Caco-2 (cell line): Measurements from ENCODE around the gene PGLYRP1. TPM values are rescaled to one million over a fixed set of nuclear protein-coding genes. Genes with fewer than 3 reads are reported as not detected.

Experiments
- BruUV-seq: library from RNA; stranded (reverse); fragments of 400-500 nt; replicated peaks from 2 replicates; lab custom pipeline; 2021; lab: Mats Ljungman, UMichigan
- CTCF ChIA-PET: fragments of 300-600 bp; sonication (Branson Sonifier 250); formaldehyde crosslinking; loops from one replicate; lab custom pipeline; 2022; ENCODE audit warnings: antibody characterized with exemption; lab: Charles Lee
- POLR2A ChIA-PET: fragments of 300-600 bp; sonication (Branson Sonifier 250); formaldehyde crosslinking; loops from one replicate; lab custom pipeline; 2022; ENCODE audit warnings: antibody characterized with exemption; lab: Charles Lee
- DNase-seq, 2 experiments: peaks; one replicate each; pipeline versions ENCODE4 v3.0.0 to v3.0.0-alpha.2; 2020 to 2022
- H3K27me3 ChIP-seq: replicated peaks from 2 replicates; pipeline ENCODE4 v1.6.0; 2011; ENCODE audit warnings: low read length; ENCODE audit not compliant: control insufficient read depth, insufficient read depth
- H3K36me3 ChIP-seq: 2 replicates; pipeline ENCODE4 v1.5.1; 2011; ENCODE audit warnings: low read length; ENCODE audit not compliant: control insufficient read depth, insufficient read depth
- H3K4me1 ChIP-seq: fragments of 250-450 bp; sonication (Bioruptor Pico); 2 replicates; pipeline ENCODE4 v1.5.1; 2020; ENCODE audit warnings: mild to moderate bottlenecking
- H3K4me3 ChIP-seq: 2 replicates; pipeline ENCODE4 v1.5.1; 2011; ENCODE audit warnings: low read depth, mild to moderate bottlenecking, control low read depth, low read length
- H3K9me3 ChIP-seq: fragments of 250-450 bp; sonication (Bioruptor Pico); 2 replicates; pipeline ENCODE4 v1.5.1; 2020; ENCODE audit warnings: mild to moderate bottlenecking, moderate library complexity
- H3K27ac Mint-ChIP-seq: one replicate; pipeline ENCODE4 v1.8.0; 2022; ENCODE audit warnings: mixed read lengths; ENCODE audit not compliant: unreplicated experiment
- H3K27me3 Mint-ChIP-seq: one replicate; pipeline ENCODE4 v1.8.0; 2022; ENCODE audit warnings: mixed read lengths; ENCODE audit not compliant: insufficient read depth, unreplicated experiment
- H3K36me3 Mint-ChIP-seq: one replicate; pipeline ENCODE4 v1.8.0; 2022; ENCODE audit warnings: mild to moderate bottlenecking, mixed read lengths; ENCODE audit not compliant: insufficient read depth, unreplicated experiment
- H3K4me1 Mint-ChIP-seq: one replicate; pipeline ENCODE4 v1.8.0; 2022; ENCODE audit warnings: low read depth, mixed read lengths; ENCODE audit not compliant: unreplicated experiment
- H3K4me3 Mint-ChIP-seq: one replicate; pipeline ENCODE4 v1.8.0; 2022; ENCODE audit warnings: mild to moderate bottlenecking, moderate library complexity, mixed read lengths; ENCODE audit not compliant: unreplicated experiment
- H3K9me3 Mint-ChIP-seq: one replicate; pipeline ENCODE4 v1.8.0; 2022; ENCODE audit warnings: mixed read lengths; ENCODE audit not compliant: unreplicated experiment
- intact Hi-C: fragments of 100-400 bp; cut with micrococcal nuclease; formaldehyde crosslinking; loops from one replicate; pipeline ENCODE4 v1.10.0; 2022; ENCODE audit not compliant: unreplicated experiment
- total RNA-seq: library from RNA; stranded (reverse); gene quantifications from 2 replicates; pipeline ENCODE4 v1.2.3, GENCODE V29; 2022
- TF ChIP-seq, protein P1 (sequence below), 2 experiments: fragments of 200-600 bp in 1 of 2; IDR thresholded peaks; 1 replicate in 1 of 2; 2 replicates in 1 of 2; pipeline versions ENCODE4 v1.5.1 to v1.8.0; 2011 to 2022; ENCODE audit warnings: antibody characterized with exemption in 1 of 2, control low read depth in 1 of 2, inconsistent platforms in 1 of 2, low read depth in 1 of 2, low read length in 1 of 2, mild to moderate bottlenecking in 1 of 2, moderate library complexity in 1 of 2; ENCODE audit not compliant: insufficient read depth in 1 of 2, severe bottlenecking in 1 of 2, unreplicated experiment in 1 of 2

PGLYRP1 gene
- total RNA-seq, 1 experiment from 2014 or later, result not detected

DNA sequence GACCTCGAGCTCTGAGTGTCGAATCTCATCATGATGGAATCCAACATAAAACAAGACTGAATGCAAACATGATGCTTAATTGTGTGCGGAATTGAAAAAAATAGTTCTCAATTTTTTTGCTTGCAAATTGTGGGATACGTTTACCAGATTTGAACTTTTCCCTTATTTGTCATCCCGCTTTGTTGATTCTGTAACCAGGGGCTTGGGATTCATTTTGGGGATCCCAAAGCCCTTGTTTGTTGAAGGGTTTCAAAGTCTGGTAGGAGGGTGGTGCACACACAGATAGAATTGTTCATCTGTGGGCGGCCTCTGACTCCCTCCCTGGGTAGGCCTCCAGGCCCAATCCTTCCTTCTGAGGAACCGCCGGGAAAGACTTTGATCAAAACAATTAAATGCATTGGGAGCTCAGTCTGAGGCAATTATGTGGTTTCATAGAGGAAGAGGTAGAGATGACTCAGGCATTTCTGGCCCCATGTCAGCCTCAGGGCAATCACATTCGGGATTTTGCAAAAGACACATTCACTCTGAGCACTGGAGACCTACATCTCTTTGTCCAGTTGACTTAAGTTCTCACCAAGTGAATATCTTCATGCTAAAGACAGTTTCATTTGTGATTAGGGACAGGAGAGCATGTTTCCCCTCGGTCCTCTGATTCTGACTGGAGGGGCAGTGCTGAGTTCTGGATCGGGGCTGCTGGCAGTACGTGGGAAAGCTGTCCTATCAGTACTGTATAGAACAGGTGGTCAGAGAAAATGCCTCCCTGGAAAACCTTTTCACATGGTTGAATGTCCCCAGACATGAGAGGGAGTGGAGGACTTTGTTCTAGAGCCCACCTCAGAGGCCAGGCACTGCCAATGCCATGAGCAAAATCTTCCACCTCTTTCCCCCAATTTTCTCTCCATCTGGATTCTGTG lies 45.7 kb upstream of the PGLYRP1 start:
- CTCF ChIA-PET, result interaction anchor here (2.0 to 2.8 kb wide), 2 partner anchors 8 to 40 kb away, joined by 7 to 12 read pairs; no protein-coding TSS in a partner anchor
- H3K27ac Mint-ChIP-seq, result peak overlapping the region; percentile 51
- peaks cover 12% of the 10 kb centered on the region for H3K36me3 Mint-ChIP-seq
- H3K9me3 Mint-ChIP-seq, result peaks cover 1% of the 10 kb centered on the region
- peak in 1 of 2 experiments; percentile 51 for DNase-seq
- H3K4me3 ChIP-seq, result no peak overlapping the region
- POLR2A ChIA-PET, result no interaction called here
- H3K4me1 ChIP-seq, result peaks cover 38% of the 10 kb centered on the region
- intact Hi-C loops, result no loop called here
- no peaks in the 10 kb centered on the region for H3K36me3 ChIP-seq
- H3K9me3 ChIP-seq, result no peaks in the 10 kb centered on the region; the same call in 1 of the 2 replicates
- H3K27me3 ChIP-seq, result no peaks in the 10 kb centered on the region
- TF ChIP-seq, protein P1, sequence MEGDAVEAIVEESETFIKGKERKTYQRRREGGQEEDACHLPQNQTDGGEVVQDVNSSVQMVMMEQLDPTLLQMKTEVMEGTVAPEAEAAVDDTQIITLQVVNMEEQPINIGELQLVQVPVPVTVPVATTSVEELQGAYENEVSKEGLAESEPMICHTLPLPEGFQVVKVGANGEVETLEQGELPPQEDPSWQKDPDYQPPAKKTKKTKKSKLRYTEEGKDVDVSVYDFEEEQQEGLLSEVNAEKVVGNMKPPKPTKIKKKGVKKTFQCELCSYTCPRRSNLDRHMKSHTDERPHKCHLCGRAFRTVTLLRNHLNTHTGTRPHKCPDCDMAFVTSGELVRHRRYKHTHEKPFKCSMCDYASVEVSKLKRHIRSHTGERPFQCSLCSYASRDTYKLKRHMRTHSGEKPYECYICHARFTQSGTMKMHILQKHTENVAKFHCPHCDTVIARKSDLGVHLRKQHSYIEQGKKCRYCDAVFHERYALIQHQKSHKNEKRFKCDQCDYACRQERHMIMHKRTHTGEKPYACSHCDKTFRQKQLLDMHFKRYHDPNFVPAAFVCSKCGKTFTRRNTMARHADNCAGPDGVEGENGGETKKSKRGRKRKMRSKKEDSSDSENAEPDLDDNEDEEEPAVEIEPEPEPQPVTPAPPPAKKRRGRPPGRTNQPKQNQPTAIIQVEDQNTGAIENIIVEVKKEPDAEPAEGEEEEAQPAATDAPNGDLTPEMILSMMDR (IDR thresholded peaks at IDR 0.05; ENCODE audit: insufficient read depth in 1 of 2, low read depth in 1 of 2, low read length in 1 of 2, severe bottlenecking in 1 of 2, unreplicated experiment in 1 of 2), result no peak
- no peak overlapping the region for H3K4me3 Mint-ChIP-seq
- H3K4me1 Mint-ChIP-seq, result peaks cover 27% of the 10 kb centered on the region
- no TSS peak for BruUV-seq
- no peaks in the 10 kb centered on the region for H3K27me3 Mint-ChIP-seq

DNA sequence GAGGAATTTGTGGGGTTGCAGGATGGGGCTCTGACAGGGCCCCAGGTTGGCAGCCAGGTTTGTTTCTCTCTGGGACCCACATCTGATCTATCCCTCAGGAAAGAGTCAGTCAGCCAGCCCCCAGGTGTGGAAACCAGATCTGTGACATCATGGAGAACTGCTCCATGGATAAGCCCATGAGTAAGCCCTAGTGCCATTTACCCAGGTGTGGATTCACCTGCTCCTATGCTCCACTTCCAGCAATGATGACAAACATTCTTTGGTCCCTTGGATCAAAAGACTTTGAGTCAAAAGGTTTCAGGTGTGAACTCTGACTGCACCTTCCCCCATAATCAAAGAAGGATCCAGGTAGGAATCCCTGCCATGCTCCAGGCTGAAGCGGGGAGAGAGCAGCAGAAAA lies 44.8 kb upstream of the PGLYRP1 start:
- H3K36me3 Mint-ChIP-seq, result peaks cover 12% of the 10 kb centered on the region
- CTCF ChIA-PET, result interaction anchor here (2.0 to 2.8 kb wide), 2 partner anchors 9 to 39 kb away, joined by 7 to 12 read pairs; no protein-coding TSS in a partner anchor
- H3K9me3 Mint-ChIP-seq, result peaks cover 10% of the 10 kb centered on the region
- no TSS peak for BruUV-seq
- no peak overlapping the region for H3K4me3 ChIP-seq
- peaks cover 38% of the 10 kb centered on the region for H3K4me1 ChIP-seq
- peaks cover 19% of the 10 kb centered on the region for H3K4me1 Mint-ChIP-seq
- no peaks in the 10 kb centered on the region for H3K36me3 ChIP-seq
- no peaks in the 10 kb centered on the region; the same call in 1 of the 2 replicates for H3K9me3 ChIP-seq
- peak; percentile 28 to 45 for DNase-seq
- no peak overlapping the region for H3K4me3 Mint-ChIP-seq
- H3K27ac Mint-ChIP-seq, result peak overlapping the region; percentile 51
- POLR2A ChIA-PET, result no interaction called here
- no peaks in the 10 kb centered on the region for H3K27me3 Mint-ChIP-seq
- TF ChIP-seq, protein P1 (IDR thresholded peaks at IDR 0.05; ENCODE audit: insufficient read depth in 1 of 2, low read depth in 1 of 2, low read length in 1 of 2, severe bottlenecking in 1 of 2, unreplicated experiment in 1 of 2), result no peak
- H3K27me3 ChIP-seq, result no peaks in the 10 kb centered on the region
- intact Hi-C loops, result no loop called here

GRCh38 chr19:46066471-46066870 lies 43.6 kb upstream of the PGLYRP1 start:
- Histone ChIP-seq H3K27me3 (no peaks in the 10 kb centered on the region), H3K36me3 (no peaks in the 10 kb centered on the region; the same call in 1 of the 2 replicates), H3K4me1 (peaks cover 38% of the 10 kb centered on the region), H3K4me3 (no peak overlapping the region), H3K9me3 (peaks cover 10% of the 10 kb centered on the region)
- DNase-seq, result no peak
- POLR2A ChIA-PET, result no interaction called here
- Mint-ChIP-seq H3K4me1 (peaks cover 19% of the 10 kb centered on the region), H3K27ac (no peak overlapping the region), H3K4me3 (no peak overlapping the region), H3K27me3 (no peaks in the 10 kb centered on the region), H3K36me3 (peaks cover 5% of the 10 kb centered on the region), H3K9me3 (peaks cover 18% of the 10 kb centered on the region)
- TF ChIP-seq, protein P1 (IDR thresholded peaks at IDR 0.05; ENCODE audit: insufficient read depth in 1 of 2, low read depth in 1 of 2, low read length in 1 of 2, severe bottlenecking in 1 of 2, unreplicated experiment in 1 of 2), result no peak
- BruUV-seq, result no TSS peak
- CTCF ChIA-PET, result no interaction called here
- intact Hi-C loops, result no loop called here
